K562 (cell line): ENCODE measurements around the gene ZBTB32. TPM values are rescaled to one million over a fixed set of nuclear protein-coding genes. Genes with fewer than 3 reads are reported as not detected.

Experiments used
- BACH1 ChIP-seq: fragments of 200-800 bp; sonication (Bioruptor generic); IDR thresholded peaks from 2 replicates; pipeline ENCODE4 v1.6.1; 2016; ENCODE audit warnings: missing genetic modification characterization, missing compliant biosample characterization
- CBX3 ChIP-seq, 2 experiments: IDR thresholded peaks; 1 replicate in 1 of 2; 2 replicates in 1 of 2; pipeline ENCODE4 v1.6.1; 2012; ENCODE audit warnings: inconsistent platforms in 2 of 2, low read length in 2 of 2, borderline replicate concordance in 1 of 2, control low read depth in 1 of 2
- EHMT2 ChIP-seq: fragments of 450-650 bp; IDR thresholded peaks from 2 replicates; pipeline ENCODE4 v1.6.1; 2018; ENCODE audit warnings: antibody characterized with exemption
- ETV5 ChIP-seq: sonication (generic); formaldehyde crosslinking; IDR thresholded peaks from 2 replicates; pipeline ENCODE4 v1.4.0; 2020; ENCODE audit warnings: low read depth, mild to moderate bottlenecking, missing genetic modification reagents
- FUS ChIP-seq: fragments of 200-400 bp; formaldehyde crosslinking; optimal IDR thresholded peaks from 2 replicates; pipeline ENCODE3; 2017; ENCODE audit warnings: low read depth, low read length
- GTF2E2 ChIP-seq: fragments of 200-800 bp; sonication (Bioruptor generic); IDR thresholded peaks from 2 replicates; pipeline ENCODE4 v1.6.1; 2016; ENCODE audit warnings: missing genetic modification characterization, missing compliant biosample characterization
- HDAC8 ChIP-seq: fragments of 450-650 bp; IDR thresholded peaks from 2 replicates; pipeline ENCODE4 v1.6.1; 2016; ENCODE audit warnings: mild to moderate bottlenecking, missing genetic modification characterization, moderate library complexity, missing compliant biosample characterization
- PHF21A ChIP-seq: fragments of 450-650 bp; IDR thresholded peaks from 2 replicates; pipeline ENCODE4 v1.6.1; 2017; ENCODE audit warnings: low read depth, borderline replicate concordance
- POLR2AphosphoS5 ChIP-seq: IDR thresholded peaks from 2 replicates; pipeline ENCODE4 v1.6.1; 2011; ENCODE audit warnings: mild to moderate bottlenecking, low read depth, low read length, moderate library complexity; ENCODE audit not compliant: control insufficient read depth, insufficient read depth
- STAT5B ChIP-seq: fragments of 250-450 bp; sonication (Bioruptor Pico); IDR thresholded peaks from 2 replicates; pipeline ENCODE4 v1.8.0; 2021; ENCODE audit warnings: mild to moderate bottlenecking, inconsistent platforms
- TEAD2 ChIP-seq: fragments of 450-650 bp; IDR thresholded peaks from 2 replicates; pipeline ENCODE4 v1.6.1; 2016; ENCODE audit warnings: missing genetic modification characterization, control low read depth, missing compliant biosample characterization
- WHSC1 ChIP-seq: IDR thresholded peaks from one replicate; pipeline ENCODE4 v1.6.1; 2012; ENCODE audit warnings: low read length, control low read depth, inconsistent platforms
- ZBED1 ChIP-seq: IDR thresholded peaks from 2 replicates; pipeline ENCODE4 v1.6.1; 2014
- ZNF197 ChIP-seq: fragments of 200-800 bp; sonication (Bioruptor generic); IDR thresholded peaks from 2 replicates; pipeline ENCODE4 v1.6.1; 2016; ENCODE audit warnings: low read depth, missing genetic modification characterization, missing compliant biosample characterization
- ZNF316 ChIP-seq: fragments of 450-650 bp; IDR thresholded peaks from 2 replicates; pipeline ENCODE4 v1.6.1; 2016
- ZNF41 ChIP-seq: fragments of 250-450 bp; sonication (Bioruptor Pico); conservative IDR thresholded peaks from 2 replicates; pipeline ENCODE4 v1.4.0; 2020; ENCODE audit warnings: mild to moderate bottlenecking
- ZNF76 ChIP-seq: fragments of 250-450 bp; sonication (Bioruptor Pico); IDR thresholded peaks from 2 replicates; pipeline ENCODE4 v1.4.0; 2020; ENCODE audit warnings: mild to moderate bottlenecking, moderate library complexity, borderline replicate concordance
- polyA plus RNA-seq, 8 experiments: library from polyadenylated mRNA; depleted of rRNA in 4 of 8; stranded (reverse) in 5 of 8; unstranded in 3 of 8; fragments of >200 nt; fragmentation: Nextera tagmentation in 2 of 8; fragmentation: Illumina TruSeq in 1 of 8; extraction: Ambion mirVana in 2 of 8; extraction: Trizol in 1 of 8; gene quantifications; 2 replicates each; pipeline versions ENCODE4 v1.2.1 to v1.2.3, GENCODE V29; 2011 to 2014; ENCODE audit warnings: inconsistent platforms in 1 of 8, missing spikeins in 1 of 8
- total RNA-seq, 7 experiments: library from RNA; depleted of rRNA in 6 of 7; stranded (reverse); fragments of >200 nt in 6 of 7; fragmentation: Illumina TruSeq in 2 of 7; extraction: Trizol in 2 of 7; gene quantifications; 2 replicates each; pipeline versions ENCODE4 v1.2.1 to v1.2.3, GENCODE V29; 2011 to 2021; ENCODE audit warnings: low replicate concordance in 1 of 7
- TF ChIP-seq, protein P1 (sequence below): fragments of 450-650 bp; IDR thresholded peaks from 2 replicates; pipeline ENCODE4 v1.6.1; 2014; ENCODE audit warnings: low read depth, mild to moderate bottlenecking, moderate library complexity, borderline replicate concordance
- TF ChIP-seq, protein P2 (sequence below): sonication (generic); formaldehyde crosslinking; IDR thresholded peaks from 2 replicates; pipeline ENCODE4 v1.5.0; 2020; ENCODE audit warnings: missing genetic modification reagents
- TF ChIP-seq, protein P3 (sequence below), 2 experiments: fragments of 450-650 bp; IDR thresholded peaks; 2 replicates each; pipeline ENCODE4 v1.6.1; 2018; ENCODE audit warnings: mild to moderate bottlenecking in 2 of 2, low read depth in 1 of 2; ENCODE audit not compliant: partially characterized antibody in 2 of 2
- TF ChIP-seq, protein P4 (sequence below): sonication (generic); formaldehyde crosslinking; IDR thresholded peaks from 2 replicates; pipeline ENCODE4 v1.8.0; 2023; ENCODE audit warnings: mild to moderate bottlenecking, missing genetic modification reagents

ZBTB32 gene
- total and polyA plus RNA-seq, 9 of the 15 experiments (the other 6 are each of a cell fraction or from before 2014, with no cell fraction given) = 0.20 TPM; not detected in 8

DNA sequence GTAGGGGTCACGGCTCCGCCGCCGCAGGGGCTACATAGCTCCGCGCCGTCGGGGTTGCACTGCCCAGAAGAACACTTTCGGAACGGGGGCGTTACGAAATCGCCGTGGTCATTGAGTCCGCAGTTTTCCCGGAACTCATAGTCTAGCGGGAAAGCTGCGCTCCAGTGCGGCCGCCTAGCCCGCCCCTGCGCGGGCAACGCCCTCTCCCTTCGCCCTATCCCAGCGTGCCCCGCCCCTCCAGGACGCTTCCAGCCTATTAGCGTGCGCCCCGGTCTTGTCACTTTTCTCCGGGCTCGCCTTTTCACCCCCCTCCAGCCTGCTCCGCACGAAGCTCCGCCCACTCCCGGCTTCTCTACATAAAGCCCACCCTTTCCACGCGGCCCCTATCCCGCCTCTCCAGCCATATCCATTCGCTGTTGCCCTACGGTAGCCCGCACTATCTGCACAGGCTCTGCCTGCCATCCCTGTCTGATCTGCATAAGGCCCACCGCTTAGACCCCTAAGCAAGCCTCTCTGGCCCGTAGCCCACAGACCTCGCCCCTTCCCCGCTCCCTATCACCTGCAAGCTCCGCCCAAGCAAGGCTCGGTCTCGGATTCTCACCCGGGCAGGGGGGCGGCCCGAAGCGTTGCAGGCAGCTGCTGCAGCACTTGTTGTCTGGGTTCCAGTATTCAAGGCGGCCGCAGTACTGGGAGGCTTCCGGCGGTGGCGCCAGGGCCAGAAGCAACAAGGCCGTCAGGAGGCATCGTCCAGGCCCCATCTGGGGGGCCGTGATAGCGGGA lies 36.3 kb downstream of the ZBTB32 start (continued):
- no peak for TF ChIP-seq BACH1 (tag)
- TF ChIP-seq ZNF197 (CRISPR knock-in tag) = no peak
- TF ChIP-seq, protein P1, sequence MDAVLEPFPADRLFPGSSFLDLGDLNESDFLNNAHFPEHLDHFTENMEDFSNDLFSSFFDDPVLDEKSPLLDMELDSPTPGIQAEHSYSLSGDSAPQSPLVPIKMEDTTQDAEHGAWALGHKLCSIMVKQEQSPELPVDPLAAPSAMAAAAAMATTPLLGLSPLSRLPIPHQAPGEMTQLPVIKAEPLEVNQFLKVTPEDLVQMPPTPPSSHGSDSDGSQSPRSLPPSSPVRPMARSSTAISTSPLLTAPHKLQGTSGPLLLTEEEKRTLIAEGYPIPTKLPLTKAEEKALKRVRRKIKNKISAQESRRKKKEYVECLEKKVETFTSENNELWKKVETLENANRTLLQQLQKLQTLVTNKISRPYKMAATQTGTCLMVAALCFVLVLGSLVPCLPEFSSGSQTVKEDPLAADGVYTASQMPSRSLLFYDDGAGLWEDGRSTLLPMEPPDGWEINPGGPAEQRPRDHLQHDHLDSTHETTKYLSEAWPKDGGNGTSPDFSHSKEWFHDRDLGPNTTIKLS = no peak; the same call in none of the 2 replicates
- no peak for TF ChIP-seq PHF21A
- TF ChIP-seq EHMT2 = no peak
- no peak for TF ChIP-seq CBX3 (IDR thresholded peaks at IDR 0.05; ENCODE audit: borderline replicate concordance in 1 of 2, low read length in 2 of 2)
- TF ChIP-seq ZNF41 = no peak
- TF ChIP-seq, protein P2, sequence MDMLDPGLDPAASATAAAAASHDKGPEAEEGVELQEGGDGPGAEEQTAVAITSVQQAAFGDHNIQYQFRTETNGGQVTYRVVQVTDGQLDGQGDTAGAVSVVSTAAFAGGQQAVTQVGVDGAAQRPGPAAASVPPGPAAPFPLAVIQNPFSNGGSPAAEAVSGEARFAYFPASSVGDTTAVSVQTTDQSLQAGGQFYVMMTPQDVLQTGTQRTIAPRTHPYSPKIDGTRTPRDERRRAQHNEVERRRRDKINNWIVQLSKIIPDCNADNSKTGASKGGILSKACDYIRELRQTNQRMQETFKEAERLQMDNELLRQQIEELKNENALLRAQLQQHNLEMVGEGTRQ (CRISPR knock-in tag) = no peak
- TF ChIP-seq GTF2E2 (tag) = no peak
- TF ChIP-seq ZNF316 = no peak
- no peak for TF ChIP-seq WHSC1
- no peak for TF ChIP-seq STAT5B
- TF ChIP-seq FUS = no peak
- peak; percentile 65 for TF ChIP-seq ETV5 (CRISPR knock-in tag)
- no peak for TF ChIP-seq ZNF76
- no peak for TF ChIP-seq TEAD2 (tag)
- TF ChIP-seq, protein P3, sequence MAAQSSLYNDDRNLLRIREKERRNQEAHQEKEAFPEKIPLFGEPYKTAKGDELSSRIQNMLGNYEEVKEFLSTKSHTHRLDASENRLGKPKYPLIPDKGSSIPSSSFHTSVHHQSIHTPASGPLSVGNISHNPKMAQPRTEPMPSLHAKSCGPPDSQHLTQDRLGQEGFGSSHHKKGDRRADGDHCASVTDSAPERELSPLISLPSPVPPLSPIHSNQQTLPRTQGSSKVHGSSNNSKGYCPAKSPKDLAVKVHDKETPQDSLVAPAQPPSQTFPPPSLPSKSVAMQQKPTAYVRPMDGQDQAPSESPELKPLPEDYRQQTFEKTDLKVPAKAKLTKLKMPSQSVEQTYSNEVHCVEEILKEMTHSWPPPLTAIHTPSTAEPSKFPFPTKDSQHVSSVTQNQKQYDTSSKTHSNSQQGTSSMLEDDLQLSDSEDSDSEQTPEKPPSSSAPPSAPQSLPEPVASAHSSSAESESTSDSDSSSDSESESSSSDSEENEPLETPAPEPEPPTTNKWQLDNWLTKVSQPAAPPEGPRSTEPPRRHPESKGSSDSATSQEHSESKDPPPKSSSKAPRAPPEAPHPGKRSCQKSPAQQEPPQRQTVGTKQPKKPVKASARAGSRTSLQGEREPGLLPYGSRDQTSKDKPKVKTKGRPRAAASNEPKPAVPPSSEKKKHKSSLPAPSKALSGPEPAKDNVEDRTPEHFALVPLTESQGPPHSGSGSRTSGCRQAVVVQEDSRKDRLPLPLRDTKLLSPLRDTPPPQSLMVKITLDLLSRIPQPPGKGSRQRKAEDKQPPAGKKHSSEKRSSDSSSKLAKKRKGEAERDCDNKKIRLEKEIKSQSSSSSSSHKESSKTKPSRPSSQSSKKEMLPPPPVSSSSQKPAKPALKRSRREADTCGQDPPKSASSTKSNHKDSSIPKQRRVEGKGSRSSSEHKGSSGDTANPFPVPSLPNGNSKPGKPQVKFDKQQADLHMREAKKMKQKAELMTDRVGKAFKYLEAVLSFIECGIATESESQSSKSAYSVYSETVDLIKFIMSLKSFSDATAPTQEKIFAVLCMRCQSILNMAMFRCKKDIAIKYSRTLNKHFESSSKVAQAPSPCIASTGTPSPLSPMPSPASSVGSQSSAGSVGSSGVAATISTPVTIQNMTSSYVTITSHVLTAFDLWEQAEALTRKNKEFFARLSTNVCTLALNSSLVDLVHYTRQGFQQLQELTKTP (IDR thresholded peaks at IDR 0.05; ENCODE audit: low read depth in 1 of 2, partially characterized antibody in 2 of 2) = no peak
- TF ChIP-seq, protein P4, sequence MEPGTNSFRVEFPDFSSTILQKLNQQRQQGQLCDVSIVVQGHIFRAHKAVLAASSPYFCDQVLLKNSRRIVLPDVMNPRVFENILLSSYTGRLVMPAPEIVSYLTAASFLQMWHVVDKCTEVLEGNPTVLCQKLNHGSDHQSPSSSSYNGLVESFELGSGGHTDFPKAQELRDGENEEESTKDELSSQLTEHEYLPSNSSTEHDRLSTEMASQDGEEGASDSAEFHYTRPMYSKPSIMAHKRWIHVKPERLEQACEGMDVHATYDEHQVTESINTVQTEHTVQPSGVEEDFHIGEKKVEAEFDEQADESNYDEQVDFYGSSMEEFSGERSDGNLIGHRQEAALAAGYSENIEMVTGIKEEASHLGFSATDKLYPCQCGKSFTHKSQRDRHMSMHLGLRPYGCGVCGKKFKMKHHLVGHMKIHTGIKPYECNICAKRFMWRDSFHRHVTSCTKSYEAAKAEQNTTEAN = peak; percentile 67; the same call in 1 of the 2 replicates
- TF ChIP-seq HDAC8 = no peak
- TF ChIP-seq POLR2AphosphoS5 = no peak
- TF ChIP-seq ZBED1 = no peak
